Liver (tissue), 9 donors: ENCODE data around the gene ANO10. TPM values are rescaled to one million over a fixed set of nuclear protein-coding genes. Genes with fewer than 3 reads are reported as not detected.

Experiments used
- DNase-seq: peaks from one replicate; pipeline ENCODE4 v3.0.0-alpha.2; 2017; ENCODE audit warnings: low spot score
- H3K27ac ChIP-seq, 2 donors: one replicate each; pipeline ENCODE4 v1.7.0; 2013; ENCODE audit warnings: inconsistent platforms in 2 of 2, low read length in 2 of 2, control low read depth in 1 of 2, low read depth in 1 of 2, mild to moderate bottlenecking in 1 of 2
- H3K27me3 ChIP-seq, 4 donors: one replicate each; pipeline versions ENCODE4 v1.6.1 to v1.7.0; 2013; ENCODE audit warnings: low read length in 3 of 4, inconsistent platforms in 1 of 4, mild to moderate bottlenecking in 1 of 4, moderate library complexity in 1 of 4; ENCODE audit not compliant: control insufficient read depth in 4 of 4, insufficient read depth in 4 of 4
- H3K36me3 ChIP-seq, 4 donors: one replicate each; pipeline versions ENCODE4 v1.6.1 to v1.7.0; 2013; ENCODE audit warnings: low read length in 3 of 4, mild to moderate bottlenecking in 3 of 4, low read depth in 1 of 4, moderate library complexity in 1 of 4; ENCODE audit not compliant: control insufficient read depth in 4 of 4, insufficient read depth in 3 of 4
- H3K4me1 ChIP-seq, 4 donors: one replicate each; pipeline versions ENCODE4 v1.6.1 to v1.7.0; 2013; ENCODE audit warnings: low read length in 3 of 4, mild to moderate bottlenecking in 3 of 4, moderate library complexity in 1 of 4; ENCODE audit not compliant: control insufficient read depth in 4 of 4, insufficient read depth in 4 of 4
- H3K4me3 ChIP-seq, 3 donors: one replicate each; pipeline versions ENCODE4 v1.6.1 to v1.7.0; 2013; ENCODE audit warnings: low read length in 3 of 3, control low read depth in 1 of 3, low read depth in 1 of 3, mild to moderate bottlenecking in 1 of 3
- H3K9ac ChIP-seq, 2 donors: one replicate each; pipeline ENCODE4 v1.7.0; 2013; ENCODE audit warnings: low read length in 2 of 2, mild to moderate bottlenecking in 2 of 2, moderate library complexity in 2 of 2, control low read depth in 1 of 2, low read depth in 1 of 2
- H3K9me3 ChIP-seq, 4 donors: one replicate each; pipeline versions ENCODE4 v1.6.1 to v1.7.0; 2013; ENCODE audit warnings: low read length in 3 of 4; ENCODE audit not compliant: control insufficient read depth in 4 of 4
- CTCF ChIP-seq: fragments of 150-350 bp; IDR thresholded peaks from 2 replicates; pipeline ENCODE4 v1.5.1; 2017; ENCODE audit warnings: improper control_type of control experiment, low read depth, low read length; ENCODE audit not compliant: missing input control
- EGR1 ChIP-seq, 2 donors: IDR thresholded peaks; 2 replicates each; pipeline ENCODE4 v1.6.1; 2016 to 2018; ENCODE audit warnings: antibody characterized with exemption in 2 of 2, low read depth in 2 of 2
- FOXA1 ChIP-seq: IDR thresholded peaks from 2 replicates; pipeline ENCODE4 v1.6.1; 2016; ENCODE audit warnings: antibody characterized with exemption
- FOXA2 ChIP-seq: IDR thresholded peaks from 2 replicates; pipeline ENCODE4 v1.6.1; 2016; ENCODE audit warnings: antibody characterized with exemption
- GABPA ChIP-seq, 2 donors: IDR thresholded peaks in 1 of 2; conservative IDR thresholded peaks in 1 of 2; 2 replicates each; pipeline ENCODE4 v1.6.1; 2016; ENCODE audit warnings: antibody characterized with exemption in 2 of 2, mild to moderate bottlenecking in 1 of 2, moderate library complexity in 1 of 2
- HNF4G ChIP-seq: IDR thresholded peaks from 2 replicates; pipeline ENCODE4 v1.6.1; 2016; ENCODE audit warnings: antibody characterized with exemption
- MAX ChIP-seq: IDR thresholded peaks from 2 replicates; pipeline ENCODE4 v1.6.1; 2016; ENCODE audit warnings: antibody characterized with exemption
- NR2F2 ChIP-seq: IDR thresholded peaks from 2 replicates; pipeline ENCODE4 v1.6.1; 2016; ENCODE audit warnings: antibody characterized with exemption
- RAD21 ChIP-seq, 2 donors: IDR thresholded peaks; 2 replicates each; pipeline ENCODE4 v1.6.1; 2016; ENCODE audit warnings: antibody characterized with exemption in 2 of 2, mild to moderate bottlenecking in 2 of 2
- RXRA ChIP-seq, 2 donors: IDR thresholded peaks; 2 replicates each; pipeline ENCODE4 v1.6.1; 2017 to 2018; ENCODE audit warnings: antibody characterized with exemption in 2 of 2, mild to moderate bottlenecking in 1 of 2
- SP1 ChIP-seq: IDR thresholded peaks from 2 replicates; pipeline ENCODE4 v1.6.1; 2018; ENCODE audit warnings: antibody characterized with exemption, mild to moderate bottlenecking
- TAF1 ChIP-seq: conservative IDR thresholded peaks from 2 replicates; pipeline ENCODE4 v1.6.1; 2016; ENCODE audit warnings: antibody characterized with exemption, mild to moderate bottlenecking
- YY1 ChIP-seq: IDR thresholded peaks from 2 replicates; pipeline ENCODE4 v1.6.1; 2016; ENCODE audit warnings: antibody characterized with exemption, mild to moderate bottlenecking
- ZBTB33 ChIP-seq: IDR thresholded peaks from 2 replicates; pipeline ENCODE4 v1.6.1; 2016; ENCODE audit warnings: antibody characterized with exemption
- WGBS: extraction: QIAGEN DNeasy Blood & Tissue Kit; methylation state at CpG from one replicate; pipeline ENCODE4 v1.1.7; 2013; 5-methylcytosine and 5-hydroxymethylcytosine counted together
- polyA plus RNA-seq, 2 donors: library from polyadenylated mRNA; stranded (reverse) in 1 of 2; unstranded in 1 of 2; fragments of 200-250 nt in 1 of 2; fragments of >200 nt in 1 of 2; fragmentation: Nextera tagmentation in 1 of 2; extraction: Ambion mirVana in 1 of 2; gene quantifications; one replicate each; pipeline versions ENCODE4 v1.2.1 to v1.2.3, GENCODE V29; 2013 to 2015
- total RNA-seq, 2 donors: library from RNA; depleted of rRNA; stranded (reverse); fragments of >200 nt; gene quantifications; one replicate each; pipeline ENCODE4 v1.2.3, GENCODE V29; 2014
- TF ChIP-seq, protein P1 (sequence below): IDR thresholded peaks from 2 replicates; pipeline ENCODE4 v1.6.1; 2016; ENCODE audit warnings: antibody characterized with exemption
- donor health status: healthy.
- donor health status: healthy.
- donor health status: healthy.
- donor health status: healthy.
- donor health status: healthy.

Gene ANO10
- total and polyA plus RNA-seq, 4 donors = 5.6 to 8.7 (median 6.8) TPM

- no peak for TF ChIP-seq ZBTB33
- no peak for TF ChIP-seq FOXA2
- TF ChIP-seq GABPA (IDR thresholded peaks at IDR 0.05 in 1 of 2, conservative IDR thresholded peaks at IDR 0.05 in 1 of 2) = no peak
- no peak for TF ChIP-seq TAF1
- no peak for TF ChIP-seq NR2F2
- TF ChIP-seq RAD21 (IDR thresholded peaks at IDR 0.05) = no peak
- TF ChIP-seq SP1 = no peak
These were observed 272.8 kb downstream of the ANO10 start (continued) for GRCh38 chr3:43348852-43349574.

DNA sequence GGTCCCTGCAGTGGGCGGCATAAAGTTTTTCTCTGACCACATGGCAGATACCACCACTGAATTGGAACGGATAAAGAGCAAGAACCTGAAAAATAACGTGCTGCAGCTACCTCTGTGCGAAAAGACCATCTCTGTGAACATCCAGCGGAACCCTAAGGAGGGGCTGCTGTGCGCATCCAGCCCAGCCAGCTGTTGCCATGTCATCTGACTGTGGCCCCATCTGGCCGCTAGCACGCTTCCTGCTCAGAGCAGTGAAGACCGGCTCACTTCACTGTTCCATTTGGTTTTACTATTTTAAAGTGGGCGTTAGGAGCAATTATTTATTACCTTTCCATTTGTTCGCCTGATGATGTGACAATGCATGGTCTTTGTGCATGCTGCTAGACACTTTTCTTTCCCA lies 273.5 kb downstream of the ANO10 start:
- H3K4me1 ChIP-seq = peaks cover 0 to 1% (median under 1%) of the 10 kb centered on the region in 4 donors
- TF ChIP-seq ZBTB33 = no peak
- no peak for TF ChIP-seq CTCF
- TF ChIP-seq RXRA (IDR thresholded peaks at IDR 0.05) = no peak
- no peak for TF ChIP-seq TAF1
- TF ChIP-seq YY1 = no peak
- TF ChIP-seq SP1 = no peak
- no peak for TF ChIP-seq GABPA (IDR thresholded peaks at IDR 0.05 in 1 of 2, conservative IDR thresholded peaks at IDR 0.05 in 1 of 2)
- TF ChIP-seq NR2F2 = no peak
- no peak for TF ChIP-seq EGR1 (IDR thresholded peaks at IDR 0.05; ENCODE audit: low read depth in 2 of 2)
- no peak for TF ChIP-seq MAX
- TF ChIP-seq, protein P1, sequence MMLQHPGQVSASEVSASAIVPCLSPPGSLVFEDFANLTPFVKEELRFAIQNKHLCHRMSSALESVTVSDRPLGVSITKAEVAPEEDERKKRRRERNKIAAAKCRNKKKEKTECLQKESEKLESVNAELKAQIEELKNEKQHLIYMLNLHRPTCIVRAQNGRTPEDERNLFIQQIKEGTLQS = no peak
- no peak for TF ChIP-seq RAD21 (IDR thresholded peaks at IDR 0.05)
- TF ChIP-seq FOXA1 = no peak
- TF ChIP-seq HNF4G = no peak
- peaks cover 7 to 60% (median 33%) of the 10 kb centered on the region in 4 donors for H3K36me3 ChIP-seq
- H3K9ac ChIP-seq = no peak overlapping the region
- no peak for DNase-seq
- WGBS = 96% methylated on average over 11 of the region's 11 CpGs
- H3K9me3 ChIP-seq = peaks cover 0 to 4% (median 0%) of the 10 kb centered on the region in 4 donors
- no peak overlapping the region for H3K4me3 ChIP-seq
- H3K27ac ChIP-seq = no peak overlapping the region
- no peaks in the 10 kb centered on the region for H3K27me3 ChIP-seq
